HG03521 (cell line): ENCODE results near the gene WHRN.

Experiments used
- ATAC-seq: cut with Tn5 transposase; IDR thresholded peaks from one replicate; pipeline ENCODE4 v1.9.1; 2021; ENCODE audit warnings: mild to moderate bottlenecking, moderate library complexity; ENCODE audit not compliant: unreplicated experiment

Gene WHRN

DNA sequence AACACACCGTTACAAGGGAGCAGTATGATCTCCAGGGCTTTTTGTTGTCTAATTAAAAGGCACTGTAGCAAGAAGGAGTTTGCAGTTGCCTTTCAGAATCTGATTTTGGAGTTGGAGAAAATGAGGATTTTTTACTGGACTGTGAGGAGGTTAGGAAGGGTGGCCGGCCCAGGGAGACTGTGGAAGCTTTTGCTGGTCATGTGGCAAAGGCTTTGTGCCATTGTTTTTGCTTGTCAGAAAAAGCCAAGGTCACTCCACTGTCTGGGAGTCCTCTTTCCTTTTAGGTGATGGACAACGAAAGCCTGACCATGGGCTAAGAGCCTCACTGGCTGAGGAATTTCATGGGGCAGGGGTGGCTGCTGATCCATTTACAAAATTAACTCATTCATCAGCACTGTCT is 10.3 kb upstream of the WHRN start:
- no peak for ATAC-seq

DNA sequence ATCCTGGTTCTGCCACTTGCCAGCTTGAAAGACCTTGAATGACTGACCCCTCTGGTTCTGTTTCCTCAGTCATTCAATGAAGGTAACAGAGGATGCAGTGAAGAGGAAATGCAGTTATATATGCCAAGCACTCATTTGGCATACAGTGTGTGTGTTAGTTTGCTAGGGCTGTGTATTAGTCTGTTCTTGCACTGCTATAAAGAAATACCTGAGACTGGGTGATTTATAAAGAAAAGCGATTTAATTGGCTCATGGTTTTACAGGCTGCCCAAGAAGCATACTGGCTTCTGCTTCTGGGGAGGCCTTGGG is 8.6 kb upstream of the WHRN start:
- no peak for ATAC-seq

DNA sequence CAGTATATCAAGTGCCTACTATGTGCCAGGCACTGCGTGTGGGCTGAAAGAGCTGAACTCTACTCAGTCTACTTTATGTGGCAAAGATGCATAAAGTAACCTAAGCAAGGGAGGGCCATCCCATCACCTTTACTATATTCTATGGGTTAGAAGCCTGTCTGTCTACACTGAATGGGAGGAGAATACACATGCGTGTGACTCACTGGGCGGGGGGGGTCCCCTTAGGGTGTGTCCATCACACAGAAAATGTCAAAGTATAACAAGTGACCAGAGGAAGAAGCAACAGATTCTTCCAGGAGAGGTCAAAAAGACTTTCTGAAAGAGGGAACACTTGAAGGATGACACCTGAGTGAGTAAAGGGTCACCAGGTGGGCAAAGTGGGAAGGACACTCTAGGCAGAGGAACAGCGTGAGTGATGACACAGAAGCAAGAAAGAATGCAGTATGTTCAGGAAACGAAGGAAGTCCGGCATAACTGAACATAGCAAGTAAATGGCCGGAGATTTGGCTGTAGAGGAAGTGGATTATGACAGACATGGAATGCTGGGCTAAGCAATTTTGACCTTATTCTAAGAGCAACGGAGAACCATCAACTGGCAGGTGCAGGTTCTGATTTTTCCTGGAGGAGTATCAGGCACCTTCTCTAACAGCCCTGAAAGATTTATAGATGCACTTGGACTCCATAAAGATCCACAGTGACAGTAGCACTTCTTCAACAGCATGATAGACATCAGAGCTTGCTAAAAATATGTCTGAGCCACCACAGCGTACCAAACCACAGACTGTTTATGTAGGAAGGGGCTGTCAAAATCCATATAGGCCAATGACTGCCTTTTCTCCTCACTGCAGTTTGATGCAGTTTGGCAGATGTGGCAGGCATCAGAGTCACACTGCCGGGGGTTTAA is 8.0 kb upstream of the WHRN start:
- no peak for ATAC-seq

DNA sequence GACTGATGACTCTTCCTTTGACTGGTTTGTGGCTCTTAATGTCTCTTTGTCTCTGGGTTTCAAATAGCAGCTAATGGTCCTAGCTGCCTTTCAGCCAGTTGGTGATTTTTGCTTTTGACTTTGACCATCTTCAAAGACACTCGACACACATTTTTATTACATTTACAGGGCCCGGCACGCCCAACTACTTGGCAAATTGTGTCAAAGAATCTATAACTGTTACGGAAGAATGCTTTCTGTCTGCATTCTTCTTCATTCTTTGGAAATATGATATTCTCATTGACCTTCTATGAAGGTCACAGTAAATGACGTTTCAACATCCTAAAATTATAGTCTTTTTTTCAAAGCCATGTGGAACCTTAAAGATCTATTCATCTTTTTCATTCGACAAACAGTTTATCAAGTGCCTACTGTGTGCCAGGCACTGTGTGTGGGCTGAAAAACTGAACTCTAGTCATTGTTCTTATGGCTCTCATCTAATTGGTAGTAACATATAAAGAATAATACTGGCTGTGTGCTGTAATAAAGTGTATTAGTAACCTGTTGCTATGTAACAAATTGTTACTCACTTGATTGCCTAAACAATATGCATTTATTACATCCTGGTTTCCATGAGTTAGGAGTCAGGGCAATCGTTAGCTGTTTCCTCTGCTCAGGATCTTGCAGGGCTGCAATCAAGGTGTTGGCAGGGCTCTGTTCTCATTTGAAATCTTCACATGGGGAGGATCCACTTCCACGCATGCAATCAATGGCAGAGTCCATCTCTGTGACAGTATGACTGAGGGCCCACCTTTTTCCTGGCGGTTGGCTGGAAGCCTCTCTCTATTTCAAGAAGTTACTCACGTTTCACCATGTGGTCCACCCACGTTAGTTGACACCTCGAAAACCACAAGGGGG is 7.0 kb upstream of the WHRN start:
- ATAC-seq: no peak

DNA sequence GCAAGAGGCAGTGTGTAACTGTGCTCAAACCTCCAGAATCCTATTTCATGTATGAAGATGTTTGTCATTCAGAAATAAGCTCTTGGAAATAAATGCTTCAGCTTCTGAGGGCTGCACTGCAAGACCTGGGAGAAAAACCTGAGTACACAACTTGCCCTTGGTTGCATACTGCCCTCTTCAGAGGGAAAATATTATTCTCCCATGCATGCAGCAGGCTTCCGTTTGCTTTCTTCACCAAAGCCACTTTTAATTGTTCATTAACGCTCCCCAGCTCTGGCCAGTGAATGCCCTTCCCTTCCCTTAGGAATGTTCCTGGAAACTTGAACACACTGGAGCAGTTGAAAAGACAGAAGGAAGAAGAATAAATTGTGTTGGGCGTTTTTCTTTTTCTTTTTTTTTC is 2.5 kb upstream of the WHRN start:
- ATAC-seq: no peak

DNA sequence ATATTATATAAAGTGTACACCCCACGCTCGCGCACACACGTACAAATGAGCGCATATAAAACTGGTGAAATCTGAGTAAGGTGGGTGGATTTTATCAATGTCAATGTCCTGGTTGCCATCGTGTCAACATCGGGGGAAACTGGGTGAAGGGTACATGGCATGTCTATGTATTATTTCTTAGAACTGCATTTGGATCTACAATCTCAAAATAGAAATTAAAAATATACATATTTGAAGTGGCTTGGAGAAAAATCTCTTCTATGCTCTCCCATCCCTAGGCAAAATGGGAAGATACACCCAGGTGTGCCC is 763 bp upstream of the WHRN start:
- no peak for ATAC-seq

DNA sequence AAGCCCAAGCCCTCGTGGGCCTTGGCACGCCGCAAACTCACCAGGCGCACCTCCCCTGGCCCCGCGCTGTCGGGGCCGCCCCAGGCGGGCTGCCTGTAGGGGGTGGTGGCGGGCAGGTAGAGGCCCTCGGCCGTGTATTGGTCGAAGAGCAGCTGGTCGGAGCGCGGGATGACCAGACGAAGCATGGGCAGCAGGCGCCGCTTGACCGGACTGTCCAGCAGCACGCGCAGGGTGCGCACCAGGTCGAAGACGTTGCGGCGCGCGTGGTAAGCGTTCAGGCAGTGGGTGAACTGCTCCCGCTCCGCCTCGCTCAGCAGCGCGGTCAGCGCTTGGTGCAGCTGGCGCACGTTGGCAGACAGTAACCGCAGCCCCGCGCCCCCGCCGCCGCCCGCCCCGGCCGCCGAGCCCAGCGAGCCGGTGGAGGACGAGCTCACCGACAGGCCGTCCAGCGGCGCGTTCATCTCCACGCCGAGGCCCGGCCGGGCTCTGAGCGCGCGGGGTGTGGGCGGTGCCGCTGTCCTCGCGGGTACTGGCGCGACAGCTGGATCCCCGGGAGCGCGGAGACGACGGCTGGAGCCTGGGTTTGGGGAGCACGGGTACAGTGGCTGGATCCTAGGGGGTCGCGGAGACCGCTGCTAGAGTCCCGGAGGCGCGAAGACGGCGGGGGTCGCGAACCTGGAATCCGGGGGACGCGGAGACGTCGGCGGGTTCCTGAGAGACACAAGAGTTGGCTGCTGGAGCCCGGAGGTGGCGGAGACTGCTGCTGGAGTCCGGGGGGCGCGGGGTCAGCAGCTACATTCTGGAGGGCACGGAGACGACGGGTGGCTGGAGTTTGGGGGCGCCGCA is 709 bp downstream of the WHRN start:
- peak; percentile 13 for ATAC-seq

DNA sequence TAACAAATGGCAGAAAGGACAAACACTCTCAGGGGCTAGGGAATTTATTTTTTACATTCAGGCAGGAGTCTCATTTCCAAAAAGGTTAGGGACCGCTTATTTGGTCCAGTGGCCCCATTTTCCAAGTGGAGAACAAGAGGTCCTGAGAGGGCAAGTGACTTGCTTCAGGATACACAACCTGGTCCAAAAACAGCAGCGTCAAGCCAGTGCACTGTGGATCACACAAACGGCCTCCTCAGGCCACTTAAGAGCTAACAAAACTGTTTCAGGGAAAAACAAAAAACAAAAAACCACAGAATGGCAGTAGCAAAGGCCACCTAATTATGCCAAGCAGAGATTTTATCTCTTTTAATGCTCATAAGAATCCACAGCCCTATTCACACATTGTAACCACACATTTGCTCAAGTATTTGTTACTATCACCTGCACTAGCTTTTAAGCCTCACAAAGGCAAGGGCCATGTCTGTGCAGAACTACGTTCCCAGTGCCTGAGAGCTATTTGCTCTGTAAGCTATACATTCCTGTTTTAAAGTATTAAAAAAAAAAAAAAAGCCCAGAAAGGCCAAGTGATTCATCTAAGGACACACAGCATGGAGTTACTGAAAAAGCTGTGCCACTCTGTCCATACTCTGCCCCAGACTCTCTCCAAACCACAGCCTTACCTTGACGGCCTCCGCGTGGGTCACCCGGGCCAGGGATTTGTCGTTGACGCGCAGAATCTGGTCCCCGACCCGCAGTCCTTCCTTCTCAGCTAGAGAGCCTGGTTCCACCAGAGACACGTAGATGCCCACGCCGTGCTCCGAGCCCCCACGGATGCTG is 1.5 kb downstream of the WHRN start:
- ATAC-seq: no peak

DNA sequence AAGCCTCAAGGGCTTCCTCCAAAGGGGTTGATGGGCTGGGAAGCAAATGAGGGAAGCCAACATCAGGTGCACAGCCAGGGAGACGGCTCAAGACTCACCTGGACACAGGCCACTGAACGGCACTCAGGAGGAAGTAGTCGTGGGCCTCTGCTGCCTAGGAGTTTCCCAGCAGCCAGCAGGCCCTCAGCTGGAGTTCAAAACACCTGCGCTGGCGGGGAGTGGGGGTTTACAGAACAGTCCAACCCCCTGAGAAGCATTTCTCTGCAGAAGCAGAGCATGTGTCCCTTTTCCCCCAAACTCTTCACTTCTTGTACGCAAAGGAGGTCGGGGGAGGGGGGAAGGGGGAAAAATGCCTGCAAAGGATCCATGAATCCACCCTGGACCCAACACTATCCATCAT is 2.3 kb downstream of the WHRN start:
- ATAC-seq: no peak

DNA sequence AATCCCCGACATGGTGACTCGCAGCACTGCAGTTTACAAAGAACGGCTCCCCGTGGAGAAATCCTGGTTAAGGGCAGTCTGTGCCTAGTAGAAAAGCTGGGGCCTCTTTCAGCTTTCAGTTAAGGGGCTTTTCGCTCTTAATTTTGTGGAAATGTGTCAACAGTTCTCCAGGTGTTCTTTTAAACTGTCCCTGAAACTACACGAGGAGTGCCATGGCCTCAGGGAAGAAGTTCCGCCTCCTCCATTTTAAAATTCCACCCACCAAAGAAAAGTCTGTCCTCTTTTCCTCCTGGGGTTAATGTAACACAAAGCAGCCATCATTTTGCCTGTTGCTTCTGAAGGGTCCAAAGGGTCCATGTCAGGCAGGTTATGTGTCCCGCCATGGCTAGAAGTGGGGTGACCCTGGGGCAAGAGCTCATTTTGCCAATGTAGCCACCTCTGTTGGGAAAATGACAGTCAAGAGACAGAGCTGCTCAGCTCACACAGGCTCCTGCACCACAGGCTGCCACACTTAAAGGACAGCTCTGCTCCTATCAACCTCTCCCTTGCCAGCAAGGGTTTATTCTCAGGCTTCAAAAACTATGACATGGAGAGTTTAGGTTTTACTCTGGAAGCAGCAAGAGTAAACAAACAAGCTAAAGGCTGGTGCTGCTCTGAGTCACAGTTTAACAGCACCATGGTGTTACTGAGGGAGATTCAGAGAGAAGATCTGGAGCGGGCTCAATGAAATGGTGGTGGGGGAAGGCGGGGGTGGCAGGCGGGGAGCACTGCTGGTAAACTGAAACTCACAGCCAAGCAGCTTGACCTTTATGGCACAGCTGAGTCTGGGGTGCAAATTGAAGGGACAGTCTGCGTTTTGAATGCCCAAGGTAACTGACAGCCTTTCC is 3.2 kb downstream of the WHRN start:
- ATAC-seq: no peak

DNA sequence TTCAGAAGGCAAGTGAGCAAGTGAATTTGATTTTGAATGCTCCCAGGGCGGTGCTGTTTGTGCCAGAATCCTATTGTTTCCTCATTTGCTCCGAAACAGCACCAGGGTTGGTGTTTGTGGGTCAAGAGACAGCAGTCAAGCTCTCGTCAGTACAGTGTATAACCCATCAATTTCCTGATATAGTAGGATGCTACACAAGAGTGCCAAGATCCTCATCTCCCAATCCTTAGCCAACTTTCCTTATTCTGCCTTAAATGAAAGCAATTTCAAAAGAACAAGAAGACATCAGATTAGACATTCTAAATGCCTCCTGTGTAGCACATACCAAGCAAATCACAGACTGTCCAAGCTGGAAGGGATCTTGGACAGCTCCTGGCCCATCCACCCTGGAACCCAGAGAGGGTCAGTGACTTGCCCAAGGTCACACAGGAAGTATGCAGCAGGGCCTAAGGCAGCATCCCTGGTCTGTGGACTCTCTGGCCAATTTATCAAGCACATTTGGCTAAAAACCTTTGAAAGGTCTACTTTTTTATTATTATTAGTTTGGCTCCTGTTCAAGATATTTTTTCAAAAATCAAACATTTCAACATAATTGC is 4.5 kb downstream of the WHRN start:
- no peak for ATAC-seq

DNA sequence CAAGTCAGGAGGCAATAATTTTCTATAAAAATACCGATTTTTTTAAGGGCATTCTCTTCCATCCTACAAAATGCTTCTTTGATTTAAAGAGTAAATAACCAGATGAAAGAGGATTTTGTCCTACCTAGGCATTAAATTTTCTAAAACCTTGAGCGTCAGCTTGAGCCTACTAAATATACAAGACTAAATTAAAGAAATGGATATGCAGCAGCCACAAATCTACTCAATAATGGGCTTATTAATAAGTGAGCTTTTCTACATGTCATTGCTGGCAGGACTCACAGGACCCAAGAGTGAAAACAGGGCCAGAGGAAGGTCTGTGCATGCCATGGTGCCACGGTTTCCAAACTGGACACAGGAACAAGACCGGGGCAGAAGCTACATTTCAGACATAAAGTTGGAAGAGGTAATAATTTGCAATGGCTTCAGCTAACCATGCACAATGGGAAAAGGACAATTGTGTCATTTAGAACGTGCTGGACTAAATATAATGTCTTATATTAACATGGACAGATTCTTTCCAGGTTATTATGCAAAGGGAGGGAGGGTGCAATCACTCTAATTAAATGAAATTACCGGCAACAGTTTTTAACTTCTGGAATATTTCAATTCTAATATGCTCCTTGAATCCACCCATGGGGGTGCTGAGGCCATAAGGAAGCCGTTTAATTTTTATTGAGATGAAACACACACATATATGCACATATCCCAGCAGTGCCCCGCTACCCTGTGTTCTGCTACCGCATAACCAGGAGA is 5.2 kb downstream of the WHRN start:
- ATAC-seq: no peak

DNA sequence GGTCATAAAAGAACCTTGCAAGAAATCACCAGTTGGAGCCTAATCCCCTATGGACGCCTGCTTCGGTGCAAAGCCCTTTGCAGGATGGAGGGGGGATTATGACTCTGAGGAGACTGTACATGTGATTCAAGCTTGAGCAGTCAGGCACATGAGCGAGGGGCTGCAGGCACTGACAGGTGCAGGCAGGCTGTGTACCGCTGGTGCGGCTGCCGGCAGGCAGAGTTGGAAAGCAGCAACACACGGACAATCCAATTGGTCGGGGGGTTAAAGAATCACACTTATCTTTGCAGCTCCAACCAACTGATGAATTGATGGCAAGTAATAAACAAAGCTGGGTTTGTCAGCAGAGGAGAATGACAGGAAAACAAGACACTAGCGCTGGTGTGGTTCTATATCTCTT is 5.7 kb downstream of the WHRN start:
- ATAC-seq: no peak

DNA sequence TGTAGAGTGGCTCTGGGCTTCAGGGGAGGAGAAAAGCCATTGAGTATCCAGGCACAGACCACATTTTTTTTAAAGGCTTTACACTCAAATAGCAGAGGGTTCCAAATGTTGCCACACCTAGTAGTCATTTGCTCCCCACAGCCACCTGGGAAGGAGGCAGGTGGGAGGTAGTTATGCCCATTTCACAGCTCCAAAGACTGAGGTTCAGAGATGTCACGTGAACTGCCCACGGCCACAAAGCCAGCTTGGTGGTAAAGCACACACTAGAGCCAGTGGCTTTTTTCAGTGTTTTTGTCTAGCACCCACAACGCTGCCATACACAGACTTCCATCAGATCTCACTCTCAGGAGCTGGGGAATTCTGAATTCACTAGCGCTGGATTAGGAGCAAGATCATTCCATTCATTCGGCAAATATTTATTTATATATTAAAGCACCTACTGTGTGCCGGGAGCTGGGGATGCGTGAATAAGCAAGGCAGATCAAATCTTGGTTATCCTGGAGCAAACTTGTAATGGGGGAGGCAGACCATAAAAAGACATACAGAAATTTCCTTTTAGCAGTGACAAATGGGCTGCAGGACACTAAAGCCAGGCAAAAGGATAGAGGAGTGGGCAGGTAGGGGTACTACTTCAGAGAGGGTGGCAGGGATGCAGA is 7.4 kb downstream of the WHRN start:
- no peak for ATAC-seq

DNA sequence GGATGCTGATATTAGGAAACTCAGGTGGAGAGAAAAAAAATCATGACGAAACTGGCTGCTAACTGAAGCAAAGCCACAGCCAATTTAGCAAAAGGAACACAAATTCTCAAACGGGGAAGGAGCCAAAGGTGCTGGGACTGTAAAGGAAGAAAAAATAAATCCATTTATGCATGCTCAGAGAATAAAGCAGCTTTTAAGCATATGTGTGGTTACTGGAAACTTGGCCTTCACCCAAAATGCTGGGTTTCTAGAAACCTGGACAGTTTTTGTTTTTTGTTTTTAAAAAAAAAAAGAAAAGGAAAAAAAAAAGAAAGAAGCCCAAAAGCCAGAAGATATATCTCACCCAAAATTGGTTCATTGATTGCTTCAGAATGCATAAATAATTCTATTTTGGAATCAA is 8.0 kb downstream of the WHRN start:
- ATAC-seq: no peak

DNA sequence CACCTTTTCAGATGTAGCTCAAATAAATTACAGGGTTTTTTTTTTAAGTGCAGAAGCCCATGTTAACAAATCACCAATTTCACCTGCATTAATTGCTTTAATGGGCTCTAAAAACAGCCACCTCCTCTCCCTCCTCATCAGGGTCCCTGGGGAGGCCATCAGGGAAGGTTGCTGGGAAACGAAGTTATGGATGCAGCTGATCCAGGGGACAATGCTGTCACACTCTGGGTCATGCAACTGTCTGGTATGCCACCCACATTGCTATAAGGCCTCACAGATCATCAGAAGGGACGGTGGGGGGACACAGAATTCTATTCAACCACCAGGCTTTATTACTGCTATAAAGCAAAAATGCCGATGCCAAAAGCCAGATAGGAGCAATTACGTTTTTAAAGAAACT is 9.3 kb downstream of the WHRN start:
- no peak for ATAC-seq

DNA sequence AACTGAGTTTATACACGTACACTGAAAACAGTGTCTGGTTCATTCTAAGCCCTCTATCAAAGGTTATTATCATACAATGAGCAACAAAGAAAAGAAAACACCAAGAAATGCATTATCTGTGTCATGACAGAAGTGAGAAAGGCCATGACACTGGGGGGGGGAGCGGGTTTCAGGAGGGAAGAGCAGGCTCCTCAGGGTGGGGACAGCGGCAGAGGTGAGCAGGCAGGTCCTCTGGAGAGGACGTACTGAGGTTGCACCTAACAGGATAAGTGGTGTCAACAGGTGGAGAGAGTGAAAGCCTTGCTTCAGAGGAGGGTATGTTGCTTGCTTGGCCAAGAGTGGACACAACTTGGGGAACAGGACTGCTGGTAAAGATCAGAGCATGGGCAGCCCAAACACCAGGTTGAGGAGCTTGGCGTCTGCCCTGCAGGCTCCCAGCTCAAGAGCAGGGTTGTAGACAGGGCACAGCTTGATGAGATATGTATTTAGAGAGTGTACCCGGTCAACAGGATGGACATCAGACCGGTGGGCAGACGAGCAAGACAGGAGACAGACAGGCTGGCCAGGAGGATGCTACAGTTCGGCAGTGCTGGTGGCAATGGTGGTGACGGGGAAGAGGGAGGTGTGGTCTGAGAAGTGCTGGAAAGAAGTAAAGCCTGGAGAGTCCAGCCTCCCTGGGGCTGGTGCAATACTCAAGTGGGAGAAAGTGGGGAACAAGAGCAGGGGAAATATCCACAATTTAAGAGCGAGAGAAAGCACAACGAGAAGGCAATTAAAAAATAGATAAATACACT is 10.3 kb downstream of the WHRN start:
- ATAC-seq: no peak
